H1 (cell line): ENCODE measurements around the gene KIF5C. TPM values are rescaled to one million over a fixed set of nuclear protein-coding genes. Genes with fewer than 3 reads are reported as not detected.

Experiments
- ATF2 ChIP-seq: IDR thresholded peaks from 2 replicates; pipeline ENCODE4 v1.6.1; 2012; ENCODE audit warnings: low read length, inconsistent platforms
- ATF3 ChIP-seq: IDR thresholded peaks from 2 replicates; pipeline ENCODE4 v1.6.1; 2011; ENCODE audit warnings: low read depth, mild to moderate bottlenecking, low read length; ENCODE audit not compliant: insufficient read depth
- CHD1 ChIP-seq: IDR thresholded peaks from 2 replicates; pipeline ENCODE4 v1.6.1; 2012; ENCODE audit warnings: low read depth, low read length, improper control_type of control experiment
- CHD7 ChIP-seq: fragments of 300-600 bp; sonication (generic); IDR thresholded peaks from 2 replicates; pipeline ENCODE4 v1.7.1; 2012; ENCODE audit warnings: low read length, moderate library complexity, mild to moderate bottlenecking, inconsistent platforms; ENCODE audit not compliant: insufficient replicate concordance
- CREB1 ChIP-seq: IDR thresholded peaks from 2 replicates; pipeline ENCODE4 v1.6.1; 2012; ENCODE audit warnings: inconsistent platforms
- SP1 ChIP-seq: IDR thresholded peaks from 2 replicates; pipeline ENCODE4 v1.6.1; 2011; ENCODE audit warnings: low read depth, low read length
- TAF1 ChIP-seq: IDR thresholded peaks from 2 replicates; pipeline ENCODE4 v1.6.1; 2011; ENCODE audit warnings: mild to moderate bottlenecking, low read depth, low read length
- TEAD4 ChIP-seq: IDR thresholded peaks from 2 replicates; pipeline ENCODE4 v1.6.1; 2012; ENCODE audit warnings: low read depth, low read length, inconsistent platforms, mixed read lengths
- YY1 ChIP-seq: IDR thresholded peaks from 2 replicates; pipeline ENCODE4 v1.6.1; 2011; ENCODE audit warnings: low read depth, mild to moderate bottlenecking, low read length
- ZNF274 ChIP-seq: IDR thresholded peaks from 2 replicates; pipeline ENCODE4 v1.7.0; 2012; ENCODE audit warnings: low read length, borderline replicate concordance; ENCODE audit errors: extremely low read depth
- polyA plus RNA-seq, 7 experiments: library from polyadenylated mRNA; depleted of rRNA in 3 of 7; stranded (reverse) in 5 of 7; unstranded in 2 of 7; fragments of >200 nt in 5 of 7; fragments of 200-250 nt in 2 of 7; gene quantifications; 1 replicate in 5 of 7; 2 replicates in 1 of 7; 4 replicates in 1 of 7; pipeline versions ENCODE4 v1.2.1 to v1.2.3, GENCODE V29; 2011 to 2013; ENCODE audit warnings: missing spikeins in 2 of 7, mixed read lengths in 2 of 7
- total RNA-seq: library from RNA; stranded (reverse); fragmentation: NEBNext Ultra II Directional; extraction: Animal tissue kit (Norgen Biotek cat#: 25700); gene quantifications from 2 replicates; pipeline ENCODE4 v1.2.1, GENCODE V29; 2021

KIF5C gene
- total and polyA plus RNA-seq, 2 of the 8 experiments (the other 6 are each of a cell fraction or from before 2014, with no cell fraction given), result 16.3 to 66.4 TPM

GRCh38 chr2:149058936-149059335 lies 183.9 kb downstream of the KIF5C start (continued):
- TF ChIP-seq CHD7 (no peak), TAF1 (no peak), TEAD4 (no peak), CHD1 (no peak), YY1 (no peak), ZNF274 (no peak), CREB1 (no peak), SP1 (no peak), ATF2 (no peak), ATF3 (no peak)
